Measurements from ENCODE around the gene SLC28A1.

SLC28A1 gene

GRCh38 chr15:84969257-84969656, 84.8 kb downstream of the SLC28A1 start:
- no peak for FAIRE-seq
- no peak for TF ChIP-seq CTCF (IDR thresholded peaks at IDR 0.05; ENCODE audit: insufficient read depth, missing control alignments)
- DNase-seq (ENCODE audit: insufficient read length, low spot score) = no peak

- no peak for FAIRE-seq
- no peak for DNase-seq (ENCODE audit: insufficient read length, low spot score)
- TF ChIP-seq CTCF (IDR thresholded peaks at IDR 0.05; ENCODE audit: insufficient read depth, missing control alignments) = no peak
Measured at GRCh38 chr15:84970843-84971242, 86.4 kb downstream of the SLC28A1 start.

GRCh38 chr15:84973492-84974460, 89.3 kb downstream of the SLC28A1 start:
- TF ChIP-seq CTCF (IDR thresholded peaks at IDR 0.05; ENCODE audit: insufficient read depth, missing control alignments) = no peak
- DNase-seq (ENCODE audit: insufficient read length, low spot score) = no peak
- no peak for FAIRE-seq

GRCh38 chr15:84975871-84976351, 91.4 kb downstream of the SLC28A1 start:
- FAIRE-seq = no peak
- DNase-seq (ENCODE audit: insufficient read length, low spot score) = no peak
- TF ChIP-seq CTCF (IDR thresholded peaks at IDR 0.05; ENCODE audit: insufficient read depth, missing control alignments) = no peak

GRCh38 chr15:84976746-84977345, 92.4 kb downstream of the SLC28A1 start:
- TF ChIP-seq CTCF (IDR thresholded peaks at IDR 0.05; ENCODE audit: insufficient read depth, missing control alignments) = no peak
- DNase-seq (ENCODE audit: insufficient read length, low spot score) = no peak
- FAIRE-seq = no peak

GRCh38 chr15:84979651-84980050, 95.2 kb downstream of the SLC28A1 start:
- no peak for FAIRE-seq
- no peak for TF ChIP-seq CTCF (IDR thresholded peaks at IDR 0.05; ENCODE audit: insufficient read depth, missing control alignments)
- no peak for DNase-seq (ENCODE audit: insufficient read length, low spot score)
